GM04503 (cell line): ENCODE results near the gene ZNF365.

Experiments
- DNase-seq: peaks from one replicate; pipeline ENCODE4 v3.0.0-alpha.2; 2012; ENCODE audit warnings: low read depth

ZNF365 gene

GRCh38 chr10:62414359-62414758 lies 40.2 kb downstream of the ZNF365 start:
- no peak for DNase-seq

DNA sequence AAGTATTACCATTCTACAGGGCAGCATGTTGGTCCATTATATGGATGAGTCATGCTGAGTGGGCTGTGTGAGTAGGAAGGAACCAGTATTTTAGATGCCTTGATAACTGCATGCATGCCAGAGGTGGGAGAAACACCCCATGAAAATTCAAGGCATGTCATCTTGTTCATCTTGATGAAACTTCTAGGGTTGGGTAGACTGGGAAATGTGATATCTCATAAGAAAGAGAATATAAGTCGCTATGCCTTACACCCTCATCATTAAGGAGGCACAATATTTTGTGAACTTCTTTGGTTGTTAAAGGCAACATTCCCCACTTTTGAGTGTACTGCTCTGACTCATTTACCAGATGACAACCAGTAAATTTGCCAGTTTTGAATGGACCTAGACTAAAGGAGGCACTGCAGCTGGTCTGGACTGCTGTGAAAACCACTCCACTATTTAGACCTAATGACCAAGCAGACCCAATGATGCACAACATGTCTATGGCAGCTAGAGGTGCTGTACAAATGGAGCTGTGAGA lies 48.0 kb downstream of the ZNF365 start:
- peak; percentile 84 for DNase-seq

DNA sequence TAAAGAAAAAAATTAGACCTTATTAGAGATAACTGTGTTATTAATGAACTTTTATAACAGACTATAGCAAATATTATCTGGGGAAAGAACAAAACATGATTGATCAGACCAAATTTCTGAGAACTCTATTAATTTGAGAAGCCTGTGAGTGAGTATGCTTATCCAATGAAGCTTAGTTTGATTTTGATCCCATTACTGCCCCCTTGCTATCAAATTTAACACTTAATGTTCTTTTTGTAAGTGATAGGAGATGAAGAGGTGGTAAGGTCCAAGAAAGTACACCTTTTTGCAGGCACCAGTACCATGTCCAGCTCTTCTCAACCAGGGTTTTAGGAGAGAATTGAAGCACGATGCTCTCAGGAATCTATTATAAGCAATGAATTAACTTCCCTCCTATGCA lies 49.9 kb downstream of the ZNF365 start:
- no peak for DNase-seq

DNA sequence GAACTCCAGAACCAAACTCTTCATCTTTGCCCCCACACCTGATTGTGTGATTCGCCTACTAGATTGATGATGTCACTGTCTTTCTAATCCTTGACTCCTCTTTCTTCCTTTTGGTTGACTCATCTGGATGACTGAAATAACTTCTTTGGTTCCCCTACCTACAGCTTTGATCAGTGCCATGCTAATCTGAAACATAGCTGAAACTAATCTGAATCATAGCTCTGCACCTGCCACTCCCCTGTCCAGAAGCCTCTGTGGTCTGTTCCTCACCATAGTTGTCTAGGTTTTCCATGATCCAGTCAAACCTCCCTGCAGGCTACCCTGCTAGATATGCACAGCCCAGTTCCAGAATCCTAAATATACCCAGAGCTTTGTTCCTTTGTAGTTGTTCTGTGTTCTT lies 51.9 kb downstream of the ZNF365 start:
- no peak for DNase-seq

- DNase-seq = no peak
Measured at GRCh38 chr10:62426600-62426999, 52.4 kb downstream of the ZNF365 start.

- DNase-seq = no peak
Measured at GRCh38 chr10:62430881-62431280, 56.7 kb downstream of the ZNF365 start.

DNA sequence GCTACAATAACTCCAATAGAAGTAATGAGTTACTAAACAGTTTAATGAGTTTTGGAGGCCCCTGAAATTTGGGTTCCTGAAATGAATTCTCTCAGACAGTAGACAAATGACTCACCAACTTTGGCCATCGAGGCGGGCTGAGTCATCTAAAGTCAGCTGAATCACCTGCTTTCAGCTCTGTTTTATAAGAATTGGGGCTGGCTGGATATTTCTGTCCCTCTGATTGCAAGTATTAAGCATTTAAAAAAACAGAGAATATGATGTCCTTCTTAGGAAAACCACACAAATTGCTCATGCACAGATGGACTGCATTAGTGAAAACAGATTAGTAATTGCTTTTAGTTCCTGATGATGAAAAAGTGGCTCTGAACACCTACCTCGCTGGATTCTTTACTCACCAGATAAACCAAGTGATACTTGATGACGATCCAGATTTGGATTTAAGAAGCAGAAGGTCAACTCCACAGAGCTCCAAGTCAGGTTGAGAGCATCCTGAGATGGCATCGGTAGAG lies 59.1 kb downstream of the ZNF365 start:
- DNase-seq = peak; percentile 88

GRCh38 chr10:62433901-62434300 lies 59.7 kb downstream of the ZNF365 start:
- no peak for DNase-seq

DNA sequence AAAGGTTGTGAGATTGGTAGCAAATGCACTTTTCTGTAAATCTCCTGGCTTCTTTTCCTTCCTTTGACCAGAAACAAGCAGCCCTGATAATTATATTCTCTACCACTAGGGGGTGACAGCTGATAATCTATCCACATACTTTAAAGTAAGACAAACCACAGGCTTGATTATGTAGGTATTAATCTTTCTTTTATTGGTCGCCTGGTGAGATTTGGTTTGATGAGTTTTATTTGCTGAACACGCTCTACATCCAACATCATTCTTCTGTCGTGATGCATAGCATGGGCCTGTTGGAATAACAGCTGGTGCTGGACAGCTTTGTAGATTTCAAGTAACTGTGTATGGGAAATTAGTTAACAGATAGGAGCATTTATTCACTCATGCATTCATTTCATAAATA lies 63.5 kb downstream of the ZNF365 start:
- peak; percentile 73 for DNase-seq

DNA sequence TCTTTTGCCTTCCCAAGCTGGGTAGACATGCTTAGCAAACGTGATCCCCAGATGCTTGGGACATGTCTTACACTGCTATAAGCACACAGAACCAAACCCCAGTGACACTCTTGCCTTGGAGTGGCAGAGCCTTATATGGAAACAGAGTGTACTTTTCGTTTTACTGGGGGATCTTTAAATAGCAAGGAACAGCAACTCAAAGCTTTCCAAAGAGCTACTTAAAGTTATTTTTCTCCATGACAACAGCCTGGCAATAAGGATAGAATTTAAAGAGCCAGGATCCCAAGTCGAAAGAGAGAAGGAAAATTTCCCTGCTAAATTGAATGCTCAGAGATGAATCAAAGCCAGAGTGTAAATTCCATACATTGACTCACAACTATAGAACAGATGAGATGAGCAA lies 67.8 kb downstream of the ZNF365 start:
- DNase-seq = no peak

DNA sequence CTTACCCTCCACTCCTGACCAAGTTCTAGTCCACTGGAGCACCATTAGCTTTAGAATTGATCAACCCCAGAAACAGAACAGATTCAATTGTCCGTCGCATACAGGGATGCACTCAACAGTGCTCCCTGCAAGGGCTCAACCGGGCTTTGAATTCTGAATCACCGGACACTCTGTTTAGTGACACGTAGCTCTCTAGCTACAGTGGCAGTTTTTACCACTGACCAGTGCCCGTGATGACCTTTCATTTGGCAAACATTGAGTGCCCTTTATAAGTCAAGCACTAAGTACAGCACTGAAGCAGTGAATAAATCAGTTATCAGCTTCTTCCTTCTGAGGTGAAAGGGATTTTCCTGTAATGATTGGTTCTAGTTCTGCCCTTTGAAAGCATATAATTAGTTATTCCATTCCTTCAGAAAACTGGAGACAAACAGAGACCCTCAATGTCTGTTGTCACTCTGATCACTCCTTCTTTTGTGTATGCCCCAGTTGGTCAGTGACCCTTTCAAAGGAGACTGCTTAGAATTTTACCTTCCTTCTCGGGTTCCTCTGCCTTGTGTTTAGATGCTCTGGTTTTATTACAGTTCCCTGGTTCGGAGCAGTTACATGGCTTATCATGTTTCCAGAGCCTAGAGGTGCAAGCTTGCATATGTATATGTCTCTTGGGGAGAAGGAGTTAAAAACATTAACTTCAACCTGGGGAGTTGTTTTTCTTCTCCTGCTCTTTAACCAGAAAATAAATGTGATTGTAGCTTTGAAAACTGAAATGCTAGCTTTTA lies 68.9 kb downstream of the ZNF365 start:
- no peak for DNase-seq

DNA sequence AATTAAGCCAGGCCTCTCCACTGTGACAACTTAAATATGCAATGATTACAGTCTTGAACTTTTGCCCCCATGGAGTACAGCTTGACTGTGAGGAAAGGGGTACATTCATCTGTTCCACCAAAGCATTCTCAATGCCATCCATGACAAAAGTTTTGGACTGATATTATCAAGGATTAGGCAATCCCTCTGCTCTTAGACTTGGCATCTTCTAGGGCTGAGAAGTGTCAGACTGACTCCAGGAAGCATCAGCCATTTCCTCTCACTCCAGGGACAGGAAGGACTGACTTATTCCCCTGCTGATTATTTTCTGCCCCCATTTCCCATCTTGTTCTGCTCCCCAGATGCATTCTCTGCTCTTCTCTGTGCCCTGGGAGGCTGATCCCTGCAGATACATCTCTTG lies 69.7 kb downstream of the ZNF365 start:
- no peak for DNase-seq

GRCh38 chr10:62446627-62447026 lies 72.5 kb downstream of the ZNF365 start:
- DNase-seq = no peak

- DNase-seq = no peak
Measured at GRCh38 chr10:62450912-62451610, 76.9 kb downstream of the ZNF365 start.

DNA sequence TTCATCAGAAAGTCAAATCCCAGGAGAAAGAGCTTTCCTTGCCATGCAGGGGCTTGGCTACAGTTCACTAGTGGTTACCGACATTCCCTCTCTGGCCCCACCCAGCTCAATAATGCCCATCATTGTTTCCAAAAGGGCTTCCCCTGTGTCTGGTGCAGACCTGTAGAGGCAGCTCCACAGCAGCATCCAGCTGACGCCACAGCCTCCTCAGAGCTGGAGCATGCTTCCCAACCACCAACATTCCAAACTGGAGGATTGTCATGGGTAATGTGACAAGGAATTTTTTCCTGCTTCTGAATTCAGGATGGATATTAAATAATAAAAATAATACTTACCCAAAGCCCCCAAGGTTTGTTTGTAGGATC lies 77.4 kb downstream of the ZNF365 start:
- DNase-seq = no peak
